PC-9 (cell line): ENCODE measurements around the gene TAF4.

Experiments
- EZH2 ChIP-seq: fragments of 200-600 bp; sonication (generic); IDR thresholded peaks from 2 replicates; pipeline ENCODE4 v1.8.0; 2017; ENCODE audit warnings: antibody characterized with exemption, low read depth
- TF ChIP-seq, protein P1 (sequence below): fragments of 200-600 bp; sonication (generic); conservative IDR thresholded peaks from 2 replicates; pipeline ENCODE4 v1.6.1; 2017; ENCODE audit warnings: mixed run types, antibody characterized with exemption, mild to moderate bottlenecking, moderate library complexity

DNA sequence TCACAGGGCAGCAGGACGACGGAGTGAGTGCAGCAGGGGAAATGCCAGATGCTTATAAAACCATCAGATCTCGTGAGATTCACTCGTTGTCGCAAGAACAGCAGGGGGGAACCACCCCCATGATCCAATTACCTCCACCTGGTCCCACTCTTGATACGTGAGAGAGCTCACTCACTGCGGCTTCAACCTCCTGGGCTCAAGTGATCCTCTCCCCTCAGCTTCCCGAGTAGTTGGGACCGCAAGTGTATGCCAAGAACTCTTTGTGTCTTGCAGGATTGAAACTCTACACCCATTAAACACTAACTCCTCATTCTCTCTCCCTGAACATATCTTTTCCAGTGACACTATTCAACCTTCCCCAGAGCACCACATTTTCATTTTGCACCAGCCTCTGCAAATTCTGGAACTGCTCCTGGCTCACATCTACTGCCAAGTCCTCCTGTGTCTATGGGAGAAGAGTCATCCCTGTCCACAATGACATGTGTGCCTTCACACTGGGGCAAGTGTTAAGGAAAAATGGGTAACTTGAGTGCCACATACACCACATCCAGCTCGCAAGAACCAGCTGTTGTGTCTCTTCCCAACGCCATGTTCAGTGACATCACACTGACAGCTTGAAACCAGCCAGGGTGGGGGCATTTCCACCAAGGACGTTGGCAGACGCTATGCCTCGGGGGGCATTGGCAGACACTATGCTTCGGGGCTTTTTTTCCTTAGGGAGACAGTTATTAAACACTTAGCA is 14.7 kb upstream of the TAF4 start:
- TF ChIP-seq, protein P1, sequence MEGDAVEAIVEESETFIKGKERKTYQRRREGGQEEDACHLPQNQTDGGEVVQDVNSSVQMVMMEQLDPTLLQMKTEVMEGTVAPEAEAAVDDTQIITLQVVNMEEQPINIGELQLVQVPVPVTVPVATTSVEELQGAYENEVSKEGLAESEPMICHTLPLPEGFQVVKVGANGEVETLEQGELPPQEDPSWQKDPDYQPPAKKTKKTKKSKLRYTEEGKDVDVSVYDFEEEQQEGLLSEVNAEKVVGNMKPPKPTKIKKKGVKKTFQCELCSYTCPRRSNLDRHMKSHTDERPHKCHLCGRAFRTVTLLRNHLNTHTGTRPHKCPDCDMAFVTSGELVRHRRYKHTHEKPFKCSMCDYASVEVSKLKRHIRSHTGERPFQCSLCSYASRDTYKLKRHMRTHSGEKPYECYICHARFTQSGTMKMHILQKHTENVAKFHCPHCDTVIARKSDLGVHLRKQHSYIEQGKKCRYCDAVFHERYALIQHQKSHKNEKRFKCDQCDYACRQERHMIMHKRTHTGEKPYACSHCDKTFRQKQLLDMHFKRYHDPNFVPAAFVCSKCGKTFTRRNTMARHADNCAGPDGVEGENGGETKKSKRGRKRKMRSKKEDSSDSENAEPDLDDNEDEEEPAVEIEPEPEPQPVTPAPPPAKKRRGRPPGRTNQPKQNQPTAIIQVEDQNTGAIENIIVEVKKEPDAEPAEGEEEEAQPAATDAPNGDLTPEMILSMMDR = no peak
- no peak for TF ChIP-seq EZH2
